ENCODE measurements around the gene KIF20B.
A peak's percentile ranks its signal among the peaks of the same experiment; 100 is the strongest.
"Not testable (repeated sequence)": the region's sequence is repeated elsewhere in the genome, so short reads cannot be mapped to it uniquely, and the experiment has no call there.

KIF20B gene

GRCh38 chr10:89783406-89783805 lies 82.0 kb downstream of the KIF20B start:
- DNase-seq: no peak

GRCh38 chr10:89785095-89785494 lies 83.7 kb downstream of the KIF20B start:
- DNase-seq: no peak

- no peak for DNase-seq
Observed at GRCh38 chr10:89789188-89789877, 87.9 kb downstream of the KIF20B start.

GRCh38 chr10:89792187-89792586 lies 90.8 kb downstream of the KIF20B start:
- DNase-seq: no peak

- DNase-seq: no peak
Observed at GRCh38 chr10:89793649-89794254, 92.4 kb downstream of the KIF20B start.

GRCh38 chr10:89795840-89796239 lies 94.5 kb downstream of the KIF20B start:
- no peak for DNase-seq

- no peak for DNase-seq
Observed at GRCh38 chr10:89798092-89798491, 96.7 kb downstream of the KIF20B start.

GRCh38 chr10:89799573-89799972 lies 98.2 kb downstream of the KIF20B start:
- no peak for DNase-seq

GRCh38 chr10:89805599-89806013 lies 104.2 kb downstream of the KIF20B start:
- peak; percentile 71 for DNase-seq

GRCh38 chr10:89808842-89809241 lies 107.5 kb downstream of the KIF20B start:
- no peak for DNase-seq

- no peak for DNase-seq
Observed at GRCh38 chr10:89809766-89810165, 108.4 kb downstream of the KIF20B start.

GRCh38 chr10:89810908-89811525 lies 109.6 kb downstream of the KIF20B start:
- no peak for DNase-seq

- no peak for DNase-seq
Observed at GRCh38 chr10:89813546-89813945, 112.2 kb downstream of the KIF20B start.

- no peak for DNase-seq
Observed at GRCh38 chr10:89814278-89814677, 112.9 kb downstream of the KIF20B start.

- DNase-seq: no peak
Observed at GRCh38 chr10:89815049-89815853, 113.9 kb downstream of the KIF20B start.

- not testable (repeated sequence) for DNase-seq
Observed at GRCh38 chr10:89819008-89819407, 117.6 kb downstream of the KIF20B start.

Data from activated naive CD4-positive, alpha-beta T cell treated with anti-CD3 and anti-CD28 coated beads, Interleukin-2, amount 50 U/mL, for 16 hours (primary cell).